H1 (cell line): ENCODE measurements around the gene SDHAF2. TPM values are rescaled to one million over a fixed set of nuclear protein-coding genes. Genes with fewer than 3 reads are reported as not detected.

Experiments used
- CTCF ChIA-PET: fragments of 300-600 bp; sonication (Branson Sonifier 250); formaldehyde crosslinking; loops from one replicate; lab custom pipeline; 2021; ENCODE audit not compliant: partially characterized antibody; lab: Charles Lee
- POLR2A ChIA-PET: fragments of 300-600 bp; sonication (Branson Sonifier 250); formaldehyde crosslinking; loops from one replicate; lab custom pipeline; 2021; ENCODE audit warnings: inconsistent platforms; ENCODE audit not compliant: partially characterized antibody; lab: Charles Lee
- DNase-seq, 2 experiments: peaks; one replicate each; pipeline versions ENCODE4 v3.0.0 to v3.0.0-alpha.2; 2010 to 2022; ENCODE audit warnings: low spot score in 2 of 2, low read depth in 1 of 2, mixed read lengths in 1 of 2
- FAIRE-seq: peaks from 2 replicates; lab custom pipeline; 2011; peaks lifted over from hg19 to GRCh38; lab: Jason Lieb, UNC
- H2AFZ ChIP-seq: 2 replicates; pipeline ENCODE4 v1.8.1; 2012; ENCODE audit warnings: low read length, inconsistent platforms
- H2AK5ac ChIP-seq: 2 replicates; pipeline ENCODE4 v1.6.1; 2013; ENCODE audit warnings: low read depth, low read length
- H2BK120ac ChIP-seq: replicated peaks from 2 replicates; pipeline ENCODE3; 2013; ENCODE audit warnings: low read depth, low read length, inconsistent platforms
- H2BK12ac ChIP-seq: 2 replicates; pipeline ENCODE4 v1.6.1; 2013; ENCODE audit warnings: low read depth, low read length
- H2BK15ac ChIP-seq: 2 replicates; pipeline ENCODE4 v1.6.1; 2013; ENCODE audit warnings: low read length
- H2BK20ac ChIP-seq: 2 replicates; pipeline ENCODE4 v1.6.1; 2013; ENCODE audit warnings: low read length
- H2BK5ac ChIP-seq: 2 replicates; pipeline ENCODE4 v1.6.1; 2013; ENCODE audit warnings: low read depth, low read length
- H3K14ac ChIP-seq: 2 replicates; pipeline ENCODE4 v1.6.1; 2013; ENCODE audit warnings: inconsistent platforms; ENCODE audit not compliant: insufficient read length
- H3K18ac ChIP-seq: 2 replicates; pipeline ENCODE4 v1.6.1; 2013; ENCODE audit warnings: low read length; ENCODE audit errors: extremely low read depth
- H3K23ac ChIP-seq: 2 replicates; pipeline ENCODE4 v1.6.1; 2013; ENCODE audit warnings: inconsistent platforms; ENCODE audit not compliant: insufficient read length
- H3K23me2 ChIP-seq: 2 replicates; pipeline ENCODE4 v1.6.1; 2013; ENCODE audit warnings: low read depth, low read length
- H3K27ac ChIP-seq: 2 replicates; pipeline ENCODE4 v1.6.1; 2011; ENCODE audit warnings: low read depth, low read length, inconsistent platforms
- H3K27me3 ChIP-seq, 4 experiments: replicated peaks in 1 of 4; 1 replicate in 1 of 4; 2 replicates in 3 of 4; pipeline versions ENCODE4 v1.6.1 to v1.8.1; 2011 to 2013; ENCODE audit warnings: low read length in 3 of 4, mild to moderate bottlenecking in 3 of 4, inconsistent platforms in 2 of 4, mixed read lengths in 2 of 4, moderate library complexity in 1 of 4; ENCODE audit not compliant: control insufficient read depth in 3 of 4, insufficient read depth in 3 of 4; ENCODE audit errors: extremely low read depth in 1 of 4
- H3K36me3 ChIP-seq, 4 experiments: 2 replicates each; pipeline versions ENCODE4 v1.6.1 to v1.8.1; 2011 to 2013; ENCODE audit warnings: mild to moderate bottlenecking in 4 of 4, low read length in 3 of 4, moderate library complexity in 2 of 4, control low read depth in 1 of 4, inconsistent platforms in 1 of 4; ENCODE audit not compliant: insufficient read depth in 4 of 4, control insufficient read depth in 2 of 4
- H3K4ac ChIP-seq: replicated peaks from 2 replicates; pipeline ENCODE3; 2013; ENCODE audit warnings: low read length, low read depth, mixed read lengths, inconsistent platforms; ENCODE audit not compliant: insufficient read length
- H3K4me1 ChIP-seq, 4 experiments: replicated peaks in 1 of 4; 1 replicate in 1 of 4; 2 replicates in 3 of 4; pipeline versions ENCODE4 v1.6.1 to v1.8.1; 2011 to 2013; ENCODE audit warnings: low read length in 3 of 4, inconsistent platforms in 2 of 4, mixed read lengths in 1 of 4; ENCODE audit not compliant: insufficient read depth in 4 of 4, control insufficient read depth in 3 of 4
- H3K4me2 ChIP-seq, 2 experiments: 2 replicates each; pipeline versions ENCODE4 v1.6.1 to v1.8.1; 2011 to 2013; ENCODE audit warnings: low read depth in 2 of 2, low read length in 2 of 2, control low read depth in 1 of 2, inconsistent platforms in 1 of 2, mild to moderate bottlenecking in 1 of 2; ENCODE audit not compliant: insufficient read depth in 1 of 2
- H3K4me3 ChIP-seq, 4 experiments: fragments of 200-600, 300-600 bp in 1 of 4; sonication (generic), shearing (Covaris generic), sonication (Bioruptor Twin) in 1 of 4; 2 replicates each; pipeline versions ENCODE4 v1.5.1 to v1.8.1; 2011 to 2016; ENCODE audit warnings: low read length in 4 of 4, low read depth in 3 of 4, control low read depth in 2 of 4, inconsistent platforms in 2 of 4, mild to moderate bottlenecking in 2 of 4, mixed read lengths in 1 of 4, moderate library complexity in 1 of 4; ENCODE audit not compliant: insufficient read depth in 2 of 4; ENCODE audit errors: extremely low read depth in 1 of 4
- H3K56ac ChIP-seq: replicated peaks from 2 replicates; pipeline ENCODE3; 2013; ENCODE audit warnings: low read depth, mild to moderate bottlenecking, mixed read lengths, low read length, inconsistent platforms; ENCODE audit not compliant: insufficient read length
- H3K79me1 ChIP-seq: 2 replicates; pipeline ENCODE4 v1.6.1; 2013; ENCODE audit warnings: low read depth, low read length, control low read depth
- H3K79me2 ChIP-seq, 2 experiments: 2 replicates each; pipeline versions ENCODE4 v1.6.1 to v1.8.1; 2012 to 2013; ENCODE audit warnings: low read length in 2 of 2, mild to moderate bottlenecking in 2 of 2, inconsistent platforms in 1 of 2; ENCODE audit not compliant: insufficient read depth in 2 of 2, control insufficient read depth in 1 of 2
- H3K9ac ChIP-seq, 4 experiments: replicated peaks in 1 of 4; 1 replicate in 1 of 4; 2 replicates in 3 of 4; pipeline versions ENCODE4 v1.6.1 to v1.8.1; 2011 to 2013; ENCODE audit warnings: low read depth in 3 of 4, low read length in 3 of 4, control low read depth in 2 of 4, mild to moderate bottlenecking in 2 of 4, moderate library complexity in 2 of 4, inconsistent platforms in 1 of 4; ENCODE audit errors: extremely low read depth in 1 of 4
- H3K9me3 ChIP-seq, 2 experiments: 2 replicates each; pipeline versions ENCODE4 v1.6.1 to v1.8.1; 2012 to 2013; ENCODE audit warnings: mild to moderate bottlenecking in 2 of 2, moderate library complexity in 2 of 2, control low read depth in 1 of 2, inconsistent platforms in 1 of 2, low read depth in 1 of 2, low read length in 1 of 2, mixed read lengths in 1 of 2; ENCODE audit not compliant: insufficient read depth in 2 of 2
- H4K20me1 ChIP-seq, 2 experiments: replicated peaks in 1 of 2; 2 replicates each; pipeline versions ENCODE3 to v1.8.1; 2011 to 2013; ENCODE audit warnings: inconsistent platforms in 2 of 2, low read length in 2 of 2, mild to moderate bottlenecking in 1 of 2; ENCODE audit not compliant: insufficient read depth in 2 of 2, control insufficient read depth in 1 of 2
- H4K5ac ChIP-seq: 2 replicates; pipeline ENCODE4 v1.6.1; 2013; ENCODE audit warnings: low read length, low read depth, mixed read lengths, inconsistent platforms; ENCODE audit not compliant: insufficient read length
- H4K8ac ChIP-seq: 2 replicates; pipeline ENCODE4 v1.8.0; 2013; ENCODE audit warnings: mild to moderate bottlenecking, moderate library complexity, low read length, inconsistent platforms; ENCODE audit not compliant: insufficient read depth; ENCODE audit errors: extremely low read depth
- H4K91ac ChIP-seq: replicated peaks from 2 replicates; pipeline ENCODE3; 2013; ENCODE audit warnings: low read length, mixed read lengths, inconsistent platforms; ENCODE audit not compliant: insufficient read length
- BACH1 ChIP-seq: IDR thresholded peaks from 2 replicates; pipeline ENCODE4 v1.6.1; 2012; ENCODE audit warnings: low read length, improper control_type of control experiment
- BCL11A ChIP-seq, 2 experiments: IDR thresholded peaks; one replicate each; pipeline ENCODE4 v1.6.1; 2011; ENCODE audit warnings: low read depth in 2 of 2, low read length in 2 of 2, mild to moderate bottlenecking in 2 of 2
- CHD1 ChIP-seq: IDR thresholded peaks from 2 replicates; pipeline ENCODE4 v1.6.1; 2012; ENCODE audit warnings: low read depth, low read length, improper control_type of control experiment
- CREB1 ChIP-seq: IDR thresholded peaks from 2 replicates; pipeline ENCODE4 v1.6.1; 2012; ENCODE audit warnings: inconsistent platforms
- EGR1 ChIP-seq: IDR thresholded peaks from 2 replicates; pipeline ENCODE4 v1.6.1; 2011; ENCODE audit warnings: low read depth, low read length, borderline replicate concordance
- HDAC2 ChIP-seq, 2 experiments: fragments of 300-600 bp in 1 of 2; sonication (generic) in 1 of 2; IDR thresholded peaks; 2 replicates each; pipeline ENCODE4 v1.6.1; 2011 to 2012; ENCODE audit warnings: low read depth in 2 of 2, low read length in 2 of 2, mild to moderate bottlenecking in 2 of 2, moderate library complexity in 2 of 2, borderline replicate concordance in 1 of 2, inconsistent platforms in 1 of 2
- JUND ChIP-seq: IDR thresholded peaks from 2 replicates; pipeline ENCODE4 v1.6.1; 2011; ENCODE audit warnings: mild to moderate bottlenecking, improper control_type of control experiment, low read length
- POLR2A ChIP-seq, 2 experiments: IDR thresholded peaks; 1 replicate in 1 of 2; 2 replicates in 1 of 2; pipeline ENCODE4 v1.6.1; 2011; ENCODE audit warnings: low read depth in 2 of 2, low read length in 2 of 2, mild to moderate bottlenecking in 2 of 2; ENCODE audit errors: control extremely low read depth in 1 of 2
- RFX5 ChIP-seq: IDR thresholded peaks from 2 replicates; pipeline ENCODE4 v1.6.1; 2011; ENCODE audit warnings: low read depth, low read length, improper control_type of control experiment, borderline replicate concordance
- SAP30 ChIP-seq: fragments of 300-600 bp; sonication (generic); IDR thresholded peaks from 2 replicates; pipeline ENCODE4 v1.7.1; 2012; ENCODE audit warnings: low read length, moderate library complexity, mild to moderate bottlenecking, inconsistent platforms; ENCODE audit not compliant: insufficient read depth, insufficient replicate concordance
- SUZ12 ChIP-seq: fragments of 200-600 bp; sonication (generic); IDR thresholded peaks from 2 replicates; pipeline ENCODE4 v1.6.1; 2012; ENCODE audit warnings: mild to moderate bottlenecking, inconsistent platforms, low read length, moderate library complexity, mixed read lengths
- WGBS, 2 experiments: shearing (Covaris generic) in 1 of 2; methylation state at CpG; one replicate each; pipeline versions ENCODE4 v1.1.6 to v1.1.7; 2013 to 2015; ENCODE audit warnings: low lambda C conversion rate in 2 of 2, mixed read lengths in 2 of 2, inconsistent platforms in 1 of 2, low coverage in 1 of 2, missing lambda C conversion rate in 1 of 2; ENCODE audit not compliant: insufficient replicate concordance in 2 of 2, insufficient coverage in 1 of 2, insufficient read length in 1 of 2; ENCODE audit errors: extremely low coverage in 1 of 2, missing lambda C conversion rate in 1 of 2; 5-methylcytosine and 5-hydroxymethylcytosine counted together
- polyA plus RNA-seq, 7 experiments: library from polyadenylated mRNA; depleted of rRNA in 3 of 7; stranded (reverse) in 5 of 7; unstranded in 2 of 7; fragments of >200 nt in 5 of 7; fragments of 200-250 nt in 2 of 7; gene quantifications; 1 replicate in 5 of 7; 2 replicates in 1 of 7; 4 replicates in 1 of 7; pipeline versions ENCODE4 v1.2.1 to v1.2.3, GENCODE V29; 2011 to 2013; ENCODE audit warnings: missing spikeins in 2 of 7, mixed read lengths in 2 of 7
- total RNA-seq: library from RNA; stranded (reverse); fragmentation: NEBNext Ultra II Directional; extraction: Animal tissue kit (Norgen Biotek cat#: 25700); gene quantifications from 2 replicates; pipeline ENCODE4 v1.2.1, GENCODE V29; 2021
- TF ChIP-seq, protein P1 (sequence below): IDR thresholded peaks from 2 replicates; pipeline ENCODE4 v1.6.1; 2011; ENCODE audit warnings: low read depth, mild to moderate bottlenecking, low read length; ENCODE audit not compliant: insufficient read depth
- TF ChIP-seq, protein P2 (sequence below): IDR thresholded peaks from 2 replicates; pipeline ENCODE4 v1.6.1; 2012; ENCODE audit warnings: inconsistent platforms

SDHAF2 gene
- total and polyA plus RNA-seq, 2 of the 8 experiments (the other 6 are each of a cell fraction or from before 2014, with no cell fraction given), result 41.0 to 114 TPM

DNA sequence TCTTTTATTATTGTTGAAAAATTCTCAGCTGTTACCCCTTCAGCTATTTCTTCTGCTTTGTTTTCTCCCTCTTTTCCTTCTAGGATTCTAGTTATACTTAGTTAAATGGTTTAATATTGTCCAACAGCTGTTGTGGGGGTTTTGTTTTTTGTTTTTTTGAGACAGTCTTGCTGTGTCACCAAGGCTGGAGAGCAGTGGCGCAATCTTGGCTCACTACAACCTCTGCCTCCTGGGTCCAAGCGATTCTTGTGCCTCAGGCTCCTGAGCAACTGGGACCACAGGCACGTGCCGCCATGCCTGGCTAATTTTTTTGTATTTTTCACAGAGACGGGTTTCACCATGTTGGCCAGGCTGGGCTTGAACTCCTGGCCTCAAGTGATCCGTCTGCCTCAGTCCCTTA lies 12.7 kb downstream of the SDHAF2 start:
- no peak overlapping the region for H3K56ac ChIP-seq
- no peak overlapping the region for H2AFZ ChIP-seq
- H3K4me3 ChIP-seq, result no peak overlapping the region
- H4K20me1 ChIP-seq, result peaks cover 5 to 8% of the 10 kb centered on the region in 2 experiments
- H3K79me1 ChIP-seq, result peaks cover 6% of the 10 kb centered on the region; the same call in 1 of the 2 replicates
- H3K36me3 ChIP-seq, result peaks cover 19 to 59% (median 35%) of the 10 kb centered on the region in 4 experiments
- H2BK15ac ChIP-seq, result no peak overlapping the region
- H3K9ac ChIP-seq, result no peak overlapping the region
- H2AK5ac ChIP-seq, result no peak overlapping the region
- no peak overlapping the region for H4K5ac ChIP-seq
- H3K4me1 ChIP-seq, result peaks cover 0 to 3% (median under 1%) of the 10 kb centered on the region in 4 experiments; a peak in 2 of 7 replicates
- no peak overlapping the region for H3K4me2 ChIP-seq
- no peak overlapping the region for H2BK20ac ChIP-seq
- H3K14ac ChIP-seq, result no peak overlapping the region
- no peak overlapping the region for H4K8ac ChIP-seq
- peaks cover 0 to 35% of the 10 kb centered on the region in 2 experiments; a peak in 3 of 4 replicates for H3K79me2 ChIP-seq
- no peak overlapping the region for H3K23ac ChIP-seq
- no peak for DNase-seq
- no peaks in the 10 kb centered on the region for H3K23me2 ChIP-seq
- H3K9me3 ChIP-seq, result no peaks in the 10 kb centered on the region
- WGBS, 2 experiments, result 90% methylated on average over 6 of the region's 6 CpGs; no CpG with 5 or more reads in 1 of the 2 experiments
- no peak overlapping the region for H3K4ac ChIP-seq
- H3K18ac ChIP-seq, result no peak overlapping the region
- no peaks in the 10 kb centered on the region for H3K27me3 ChIP-seq
- no peak for FAIRE-seq
- no peak overlapping the region for H2BK120ac ChIP-seq
- ChIA-PET CTCF (interaction anchor here (1.0 to 57.8 kb wide), 6 partner anchors 9 to 190 kb away, joined by 3 to 2106 read pairs (median 4); partner anchors contain the start of gene LRRC10B), POLR2A (interaction anchor here (0.6 to 1.2 kb wide), 4 partner anchors 13 to 87 kb away, joined by 3 to 5 read pairs (median 4); partner anchors contain the start of genes CPSF7 and SDHAF2)
- no peak overlapping the region for H3K27ac ChIP-seq
- no peak overlapping the region for H2BK12ac ChIP-seq
- H2BK5ac ChIP-seq, result no peak overlapping the region
- no peak overlapping the region for H4K91ac ChIP-seq
- TF ChIP-seq CHD1 (no peak), POLR2A (IDR thresholded peaks at IDR 0.05; ENCODE audit: control extremely low read depth in 1 of 2, low read depth in 2 of 2, low read length in 2 of 2) (no peak), SUZ12 (no peak), SAP30 (no peak), JUND (no peak), BCL11A (IDR thresholded peaks at IDR 0.05; ENCODE audit: low read depth in 2 of 2, low read length in 2 of 2) (no peak), EGR1 (no peak), CREB1 (no peak), HDAC2 (IDR thresholded peaks at IDR 0.05; ENCODE audit: borderline replicate concordance in 1 of 2, low read depth in 2 of 2, low read length in 2 of 2) (no peak), RFX5 (no peak), BACH1 (no peak)
- TF ChIP-seq, protein P1, sequence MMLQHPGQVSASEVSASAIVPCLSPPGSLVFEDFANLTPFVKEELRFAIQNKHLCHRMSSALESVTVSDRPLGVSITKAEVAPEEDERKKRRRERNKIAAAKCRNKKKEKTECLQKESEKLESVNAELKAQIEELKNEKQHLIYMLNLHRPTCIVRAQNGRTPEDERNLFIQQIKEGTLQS, result no peak
- TF ChIP-seq, protein P2, sequence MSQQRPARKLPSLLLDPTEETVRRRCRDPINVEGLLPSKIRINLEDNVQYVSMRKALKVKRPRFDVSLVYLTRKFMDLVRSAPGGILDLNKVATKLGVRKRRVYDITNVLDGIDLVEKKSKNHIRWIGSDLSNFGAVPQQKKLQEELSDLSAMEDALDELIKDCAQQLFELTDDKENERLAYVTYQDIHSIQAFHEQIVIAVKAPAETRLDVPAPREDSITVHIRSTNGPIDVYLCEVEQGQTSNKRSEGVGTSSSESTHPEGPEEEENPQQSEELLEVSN, result no peak
